Measurements from ENCODE around the gene BET1L.
"Not testable (repeated sequence)": the region's sequence is repeated elsewhere in the genome, so short reads cannot be mapped to it uniquely, and the experiment has no call there.

BET1L gene

GRCh38 chr11:227824-228379, 20.7 kb upstream of the BET1L start:
- DNase-seq = no peak

DNA sequence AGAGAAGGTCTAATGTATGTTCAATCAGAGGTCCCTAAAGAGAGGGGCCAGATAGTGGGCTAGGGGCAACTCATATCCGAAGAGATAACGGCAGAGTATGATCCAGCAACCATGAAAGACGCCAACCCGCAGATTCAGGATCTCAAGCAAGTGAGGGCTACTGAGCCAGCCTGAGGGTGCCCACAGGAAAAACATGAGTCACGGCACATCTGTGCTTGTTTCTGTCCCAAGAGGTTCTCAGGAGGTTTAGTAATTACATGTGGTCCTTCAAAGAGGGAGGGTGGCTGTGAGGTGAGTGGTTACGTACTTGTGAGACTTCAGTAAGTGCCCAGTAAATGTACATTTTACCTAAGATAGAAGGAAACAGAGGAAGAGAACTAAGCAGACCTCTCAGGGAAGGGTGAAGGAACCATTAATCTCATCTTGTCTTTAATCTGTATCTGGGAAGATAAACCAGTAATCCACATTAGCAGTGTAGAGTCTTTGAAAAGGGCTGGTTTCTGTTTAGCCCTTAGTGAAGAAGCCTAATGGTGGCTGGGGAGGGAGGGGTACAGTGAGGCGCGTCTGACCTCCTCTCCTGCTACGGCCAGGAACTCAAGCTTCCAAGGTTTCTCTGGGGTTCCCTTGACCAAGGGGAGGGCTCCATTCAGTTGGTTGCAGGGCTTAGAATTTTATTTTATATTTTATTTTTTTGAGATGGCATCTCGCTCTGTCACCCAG, 18.7 kb upstream of the BET1L start:
- no peak for DNase-seq

GRCh38 chr11:224424-224823, 17.2 kb upstream of the BET1L start:
- no peak for DNase-seq

DNA sequence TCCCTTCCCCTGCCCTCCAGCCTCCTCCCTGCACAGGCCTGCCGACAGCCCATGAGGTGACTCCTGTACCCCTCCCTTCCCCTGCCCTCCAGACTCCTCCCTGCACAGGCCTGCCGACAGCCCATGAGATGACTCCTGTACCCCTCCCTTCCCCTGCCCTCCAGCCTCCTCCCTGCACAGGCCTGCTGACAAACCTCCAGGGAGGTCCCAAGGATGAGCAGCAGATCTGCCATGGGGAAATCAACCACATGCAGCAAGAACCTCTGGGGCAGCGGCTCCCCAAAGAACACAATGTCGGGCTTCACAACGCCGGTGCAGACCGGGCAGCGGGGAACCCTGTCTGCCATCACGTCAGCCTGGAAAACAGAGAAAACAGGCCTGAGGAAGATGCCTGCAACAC, 16.7 kb upstream of the BET1L start:
- no peak for DNase-seq

GRCh38 chr11:223026-223789, 16.0 kb upstream of the BET1L start:
- DNase-seq = no peak

DNA sequence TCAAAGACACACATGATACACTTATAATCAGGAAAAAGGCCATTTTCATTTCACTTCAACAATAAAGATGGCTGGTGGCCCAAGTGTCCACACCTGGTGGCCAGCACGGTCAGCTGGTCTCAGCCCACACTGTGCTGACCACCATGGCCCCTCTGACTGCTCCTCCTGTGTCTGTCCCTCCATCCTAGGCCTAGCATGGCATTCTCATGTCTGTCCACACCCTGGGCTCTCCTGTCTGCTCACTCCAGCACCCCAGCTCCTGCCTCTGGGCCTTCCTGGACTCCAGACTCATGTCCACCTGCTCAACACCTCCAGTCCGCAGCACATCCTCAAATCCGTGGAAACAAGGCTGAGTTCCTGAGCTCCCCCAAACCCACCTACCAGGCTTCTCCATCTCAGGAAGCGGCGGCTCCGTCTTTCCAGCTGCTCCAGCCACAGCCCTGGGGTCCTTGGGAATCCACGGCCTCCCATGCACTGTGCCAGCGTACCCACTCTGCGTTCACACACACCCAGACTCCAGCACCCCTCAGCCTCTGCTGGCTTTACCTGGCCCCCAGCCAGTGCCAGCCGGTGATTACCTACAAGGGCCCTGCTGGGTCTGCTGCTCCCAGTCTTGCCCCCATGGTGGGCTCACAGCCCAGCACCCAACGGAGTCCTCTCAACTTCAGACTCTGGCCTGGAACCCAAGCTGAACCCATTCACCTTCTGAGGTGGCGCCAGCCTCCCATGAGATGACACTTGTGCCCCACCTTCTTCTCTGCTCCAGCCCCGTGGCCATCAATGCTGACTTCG, 15.0 kb upstream of the BET1L start:
- DNase-seq = no peak

DNA sequence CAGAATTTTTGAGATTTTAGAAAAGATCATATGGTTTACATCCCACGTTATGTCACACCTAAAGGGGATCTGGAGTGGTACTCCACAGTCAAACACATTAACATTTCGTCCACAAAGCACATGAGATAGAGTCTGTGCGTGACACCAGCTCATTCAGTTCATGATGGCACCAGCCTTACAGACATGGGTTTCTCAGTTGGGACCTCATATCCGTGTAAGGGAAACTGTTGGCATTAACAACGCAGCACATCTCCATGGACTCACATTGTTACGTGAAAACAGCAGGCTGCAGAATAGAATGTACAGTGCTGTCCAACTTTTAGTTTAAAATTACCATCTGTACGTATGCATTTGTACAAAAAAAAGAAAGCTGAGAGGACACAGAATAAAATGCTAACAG, 14.3 kb upstream of the BET1L start:
- DNase-seq = peak in 1 of 2 donors; percentile 10

- DNase-seq = not testable (repeated sequence)
Observed at GRCh38 chr11:220641-221215, 13.5 kb upstream of the BET1L start.

DNA sequence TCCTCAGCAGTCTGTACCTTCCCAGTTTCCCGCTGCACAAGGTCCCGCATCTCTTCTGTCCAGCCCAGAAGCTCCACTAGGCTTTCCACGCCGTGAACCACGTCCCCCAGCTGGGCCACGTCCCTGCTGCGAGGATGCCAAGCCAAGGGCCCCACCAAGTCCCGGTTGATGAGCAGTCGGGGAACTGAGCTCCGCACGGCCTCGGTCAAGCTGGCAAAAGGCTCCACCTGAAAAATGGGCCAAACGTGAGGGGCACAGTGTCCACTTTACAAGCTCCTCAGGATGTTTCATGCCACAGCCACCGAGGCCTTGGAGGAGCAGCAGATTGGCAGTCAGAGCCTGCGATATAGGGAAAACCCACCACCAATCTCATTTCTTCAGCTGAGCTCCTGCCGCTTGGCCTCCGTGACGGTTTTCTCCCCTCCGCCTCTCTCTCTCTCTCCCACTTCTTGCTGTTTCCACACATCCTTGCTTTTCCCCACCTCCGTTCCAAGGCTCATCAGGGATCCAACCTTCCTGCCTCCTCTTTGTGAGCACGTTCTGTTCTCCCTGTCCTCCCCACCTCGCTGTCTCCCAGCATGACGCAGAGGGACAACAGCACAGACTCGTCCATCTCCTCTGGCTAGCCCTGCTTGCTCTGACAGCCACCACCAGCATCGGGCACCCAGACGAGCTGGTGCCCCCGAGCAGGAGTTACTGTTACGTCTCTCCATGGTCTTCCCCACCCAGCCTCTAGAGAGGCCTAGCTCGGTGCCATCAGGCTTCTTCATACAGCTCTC, 11.8 kb upstream of the BET1L start:
- no peak for DNase-seq

DNA sequence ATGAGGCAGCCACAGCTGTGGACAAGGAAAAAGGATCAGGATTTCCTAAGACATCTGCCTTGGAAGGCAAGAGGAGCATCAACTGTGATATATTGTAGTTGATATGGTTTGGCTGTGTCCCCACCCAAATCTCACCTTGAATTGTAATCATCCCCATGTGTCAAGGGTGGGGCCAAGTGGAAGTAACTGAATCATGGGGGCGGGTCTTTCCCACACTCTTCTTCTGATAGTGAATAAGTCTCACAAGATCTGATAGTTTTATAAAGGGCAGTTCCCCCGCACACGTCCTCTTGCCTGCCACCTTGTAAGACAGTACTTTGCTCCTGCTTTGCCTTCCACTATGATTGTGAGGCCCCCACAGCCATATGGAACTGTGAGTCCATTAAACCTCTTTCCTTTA, 10.5 kb upstream of the BET1L start:
- no peak for DNase-seq

GRCh38 chr11:216081-216974, 9.1 kb upstream of the BET1L start:
- DNase-seq = no peak

DNA sequence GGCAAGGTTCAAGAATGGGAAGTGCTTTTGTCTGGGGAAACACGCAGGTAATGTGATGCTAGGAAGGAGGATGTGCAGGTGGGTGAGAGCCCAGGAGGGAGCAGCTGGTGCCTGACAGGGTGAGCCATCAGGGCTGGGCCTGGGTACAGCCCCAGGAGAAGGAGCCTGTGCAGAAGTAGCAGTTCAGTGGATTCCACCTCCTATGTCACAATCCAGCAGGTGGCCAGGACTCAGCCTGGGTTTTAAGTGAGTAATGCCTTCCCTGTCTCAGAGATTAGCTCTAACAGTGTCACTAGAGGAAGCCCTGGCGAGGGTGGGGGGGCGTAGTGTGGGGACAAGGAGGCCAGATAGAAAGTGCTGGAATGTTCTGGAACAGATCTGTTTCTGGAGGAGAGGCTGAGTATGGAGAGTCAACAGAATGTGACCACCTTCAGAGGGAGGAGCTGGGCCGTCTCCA, 8.4 kb upstream of the BET1L start:
- no peak for DNase-seq

DNA sequence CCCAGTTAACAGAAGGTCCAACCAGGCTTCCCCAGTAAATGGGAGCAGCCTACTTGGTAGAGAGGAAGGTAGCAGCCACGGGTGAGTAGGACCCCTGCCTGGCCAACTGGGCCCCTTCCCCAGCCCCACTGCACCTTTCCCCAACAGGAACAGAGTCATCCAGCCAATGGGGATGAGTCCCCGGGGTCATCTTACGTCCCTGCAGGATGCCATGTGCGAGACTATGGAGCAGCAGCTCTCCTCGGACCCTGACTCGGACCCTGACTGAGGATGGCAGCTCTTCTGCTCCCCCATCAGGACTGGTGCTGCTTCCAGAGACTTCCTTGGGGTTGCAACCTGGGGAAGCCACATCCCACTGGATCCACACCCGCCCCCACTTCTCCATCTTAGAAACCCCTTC, 6.9 kb upstream of the BET1L start:
- no peak for DNase-seq

DNA sequence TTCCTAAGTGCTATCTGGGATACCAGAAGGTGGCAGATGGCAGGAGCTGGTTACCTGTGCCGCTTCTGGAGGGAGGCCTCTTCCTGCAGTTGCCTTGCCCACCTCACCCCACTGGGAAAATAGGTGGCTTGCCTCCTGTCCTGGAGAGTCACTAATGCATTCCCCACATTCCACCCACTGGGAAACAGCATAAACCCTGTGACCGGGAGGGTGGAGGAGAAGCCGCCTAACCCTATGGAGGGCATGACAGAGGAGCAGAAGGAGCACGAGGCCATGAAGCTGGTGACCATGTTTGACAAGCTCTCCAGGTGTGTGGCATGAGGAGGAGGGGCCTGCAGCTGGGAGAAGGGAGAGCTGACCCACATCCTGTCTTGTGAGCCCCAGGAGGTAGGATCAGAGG, 5.9 kb upstream of the BET1L start:
- no peak for DNase-seq

GRCh38 chr11:212150-213100, 5.2 kb upstream of the BET1L start:
- DNase-seq = no peak

- no peak for DNase-seq
Observed at GRCh38 chr11:211741-212140, 4.5 kb upstream of the BET1L start.

DNA sequence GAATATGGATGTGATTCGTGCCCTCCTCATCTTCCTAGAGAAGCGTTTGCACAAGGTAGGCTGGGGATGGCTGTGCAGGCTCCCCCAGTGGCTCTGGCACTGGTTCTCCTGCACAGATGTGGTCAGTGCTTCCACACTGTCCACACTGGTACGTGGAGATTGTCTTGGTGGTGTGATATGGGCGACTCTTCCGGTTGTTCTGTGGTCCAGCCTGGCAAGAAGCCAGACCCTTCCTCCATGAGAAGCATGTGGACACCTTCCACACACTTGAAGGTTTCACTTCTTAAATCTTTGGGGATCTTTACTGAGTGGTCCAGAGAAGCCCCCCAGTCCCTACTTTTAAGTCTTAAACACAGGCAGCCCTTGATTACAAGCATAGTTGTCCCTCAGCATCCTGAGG, 4.1 kb upstream of the BET1L start:
- no peak for DNase-seq

DNA sequence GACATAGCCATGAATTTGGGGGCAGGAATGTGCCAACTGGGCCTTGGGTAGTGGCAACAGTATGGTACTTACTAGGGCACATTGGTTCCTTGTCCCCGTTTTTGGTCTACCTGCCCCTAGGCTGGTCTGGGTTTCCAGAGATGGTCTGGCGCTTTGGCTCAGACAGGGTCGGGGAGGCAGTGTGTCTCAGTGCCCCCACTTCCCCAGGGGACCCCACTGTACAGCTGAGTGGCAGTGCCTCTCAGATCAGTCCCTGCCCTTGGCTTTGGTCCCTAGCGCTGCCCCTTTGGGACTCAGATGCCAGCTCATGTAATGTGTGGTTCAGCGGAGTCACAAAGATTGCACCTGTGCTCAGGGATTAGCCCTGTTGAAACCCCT, 3.6 kb upstream of the BET1L start:
- no peak for DNase-seq

DNA sequence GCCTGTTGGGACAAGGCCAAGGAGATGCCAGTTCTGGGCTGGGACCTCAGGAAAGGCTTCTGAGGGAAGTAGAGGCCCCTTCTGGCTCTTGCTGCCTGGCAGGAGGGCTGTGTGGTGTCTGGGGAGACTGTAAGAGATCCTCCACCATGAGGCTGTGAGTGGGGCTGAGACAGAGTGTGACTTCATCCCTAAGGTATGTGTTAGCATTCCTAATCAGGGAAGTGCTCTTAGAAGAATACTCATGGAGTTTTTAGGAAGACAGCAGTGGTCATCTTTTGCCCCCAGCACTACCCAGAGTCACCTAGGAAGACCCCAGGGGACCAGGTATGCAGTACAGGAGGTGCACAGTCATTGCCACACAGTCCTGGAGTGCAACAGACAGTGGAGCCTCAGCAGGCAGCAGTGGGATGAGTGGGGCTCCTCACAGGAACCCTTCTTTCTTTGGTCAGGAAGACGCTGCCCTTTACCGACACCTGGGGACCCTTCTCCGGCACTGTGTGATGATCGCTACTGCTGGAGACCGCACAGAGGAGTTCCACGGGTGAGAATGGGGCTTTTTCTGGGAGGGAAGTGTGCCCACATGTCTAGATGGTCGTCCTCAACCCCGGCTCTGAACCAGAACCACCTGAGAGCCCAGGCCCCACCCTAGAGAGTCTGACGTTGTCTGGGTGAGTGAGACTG, 3.1 kb upstream of the BET1L start:
- no peak for DNase-seq

Data from hippocampal formation (tissue), 2 donors.